Right lobe of liver (tissue), 6 donors: ENCODE results near the gene DHRS13. TPM values are rescaled to one million over a fixed set of nuclear protein-coding genes. Genes with fewer than 3 reads are reported as not detected.

ENCODE experiments used
- ATAC-seq, 4 donors: fragments of 200-7000 bp; cut with Tn5 transposase; one replicate each; pipeline ENCODE4 v1.9.1; 2020; ENCODE audit warnings: mild to moderate bottlenecking in 4 of 4, moderate library complexity in 4 of 4
- DNase-seq, 3 donors: peaks; one replicate each; pipeline ENCODE4 v3.0.0-alpha.2; 2020
- H3K27ac ChIP-seq, 3 donors: fragments of 200-600 bp; one replicate each; pipeline ENCODE4 v1.8.0; 2022
- H3K27me3 ChIP-seq, 2 donors: fragments of 200-600 bp; one replicate each; pipeline ENCODE4 v1.8.0; 2022
- H3K36me3 ChIP-seq, 4 donors: fragments of 200-600 bp; sonication (generic) in 1 of 4; one replicate each; pipeline versions ENCODE4 v1.5.1 to v1.8.0; 2017 to 2022; ENCODE audit warnings: control low read depth in 1 of 4
- H3K4me1 ChIP-seq, 4 donors: fragments of 200-600 bp; sonication (generic) in 1 of 4; one replicate each; pipeline versions ENCODE4 v1.5.1 to v1.8.0; 2017 to 2022; ENCODE audit warnings: control low read depth in 1 of 4
- H3K4me3 ChIP-seq, 3 donors: fragments of 200-600 bp; one replicate each; pipeline ENCODE4 v1.8.0; 2022
- H3K9me3 ChIP-seq, 4 donors: fragments of 200-600 bp; sonication (generic) in 1 of 4; one replicate each; pipeline versions ENCODE4 v1.5.1 to v1.8.0; 2017 to 2022; ENCODE audit warnings: control low read depth in 1 of 4
- CTCF ChIP-seq, 4 donors: fragments of 200-600 bp in 3 of 4; fragments of 450-650 bp in 1 of 4; IDR thresholded peaks; one replicate each; pipeline versions ENCODE4 v1.5.1 to v1.8.0; 2016 to 2022; ENCODE audit warnings: antibody characterized with exemption in 4 of 4, mild to moderate bottlenecking in 2 of 4
- POLR2A ChIP-seq: fragments of 450-650 bp; IDR thresholded peaks from one replicate; pipeline ENCODE4 v1.6.1; 2017; ENCODE audit warnings: antibody characterized with exemption, mild to moderate bottlenecking
- WGBS: methylation state at CpG from one replicate; pipeline ENCODE4 v1.1.6; 2018; ENCODE audit warnings: low coverage, low lambda C conversion rate; ENCODE audit not compliant: insufficient coverage; ENCODE audit errors: missing lambda C conversion rate; 5-methylcytosine and 5-hydroxymethylcytosine counted together
- intact Hi-C, 2 donors: fragments of 100-400 bp; cut with DNase I; formaldehyde crosslinking; loops; one replicate each; pipeline versions ENCODE4 v1.11.2 to v1.14.1; 2022
- total RNA-seq, 6 experiments: library from RNA; depleted of rRNA in 2 of 6; stranded (reverse); fragments of >200 nt in 2 of 6; fragmentation: NEBNext Ultra II Directional in 3 of 6; extraction: Animal tissue kit (Norgen Biotek cat#: 25700) in 3 of 6; gene quantifications; one replicate each; pipeline versions ENCODE4 v1.1.0 to v1.2.4, GENCODE V29; 2016 to 2023
- donor health status: DM: no; HTN: yes; CAD: no.
- donor health status: DM: no; HTN: no; CAD: no.
- donor health status: DM: no; HTN: no; CAD: no.
- donor health status: DM: no; HTN: yes; CAD: no.
- donor health status: DM: no; HTN: yes; CAD: no.

DHRS13 gene
- total RNA-seq, 6 experiments from 2014 or later, result 3.4 to 27.4 (median 8.8) TPM

GRCh38 chr17:28867276-28867675 is 35.6 kb downstream of the DHRS13 start:
- Histone ChIP-seq H3K4me3 (no peak overlapping the region), H3K27me3 (no peaks in the 10 kb centered on the region), H3K9me3 (no peaks in the 10 kb centered on the region), H3K4me1 (no peaks in the 10 kb centered on the region), H3K36me3 (no peaks in the 10 kb centered on the region), H3K27ac (no peak overlapping the region)
- no peak for ATAC-seq
- 84% methylated on average over 5 of the region's 7 CpGs for WGBS
- no peak for DNase-seq
- TF ChIP-seq CTCF (IDR thresholded peaks at IDR 0.05) (no peak), POLR2A (no peak)
- intact Hi-C loops, result no loop called here

- no peaks in the 10 kb centered on the region for H3K9me3 ChIP-seq
- WGBS, result 88% methylated on average over 7 of the region's 13 CpGs
- H3K4me1 ChIP-seq, result no peaks in the 10 kb centered on the region
- no peak overlapping the region for H3K27ac ChIP-seq
- ATAC-seq, result no peak
- no peak for DNase-seq
- no peaks in the 10 kb centered on the region for H3K36me3 ChIP-seq
- no peaks in the 10 kb centered on the region for H3K27me3 ChIP-seq
- TF ChIP-seq CTCF (IDR thresholded peaks at IDR 0.05), result no peak
- intact Hi-C loops, result no loop called here
- no peak overlapping the region for H3K4me3 ChIP-seq
These were observed 36.7 kb downstream of the DHRS13 start for GRCh38 chr17:28865946-28866752.

- intact Hi-C loops, result no loop called here
- Histone ChIP-seq H3K36me3 (peaks cover 0 to 7% (median 0%) of the 10 kb centered on the region in 4 donors), H3K27ac (no peak overlapping the region), H3K27me3 (no peaks in the 10 kb centered on the region), H3K4me1 (no peaks in the 10 kb centered on the region), H3K9me3 (no peaks in the 10 kb centered on the region), H3K4me3 (no peak overlapping the region)
- DNase-seq, result peak in 1 of 3 donors; percentile 40
- WGBS, result 71% methylated on average over 6 of the region's 11 CpGs
- peak; percentile 27 to 55 (median 40) for ATAC-seq
- TF ChIP-seq CTCF (IDR thresholded peaks at IDR 0.05), result no peak
- no peak for TF ChIP-seq POLR2A
These were observed 37.7 kb downstream of the DHRS13 start for GRCh38 chr17:28864991-28865849.

GRCh38 chr17:28863953-28864352 is 38.9 kb downstream of the DHRS13 start:
- intact Hi-C loops, result no loop called here
- ATAC-seq, result no peak

More at GRCh38 chr17:28863953-28864352, 38.9 kb downstream of the DHRS13 start:
- no peaks in the 10 kb centered on the region for H3K4me1 ChIP-seq
- H3K27me3 ChIP-seq, result no peaks in the 10 kb centered on the region
- TF ChIP-seq CTCF (IDR thresholded peaks at IDR 0.05) (no peak), POLR2A (no peak)
- H3K27ac ChIP-seq, result no peak overlapping the region
- H3K36me3 ChIP-seq, result peaks cover 0 to 20% (median 3%) of the 10 kb centered on the region in 4 donors
- no peaks in the 10 kb centered on the region for H3K9me3 ChIP-seq
- DNase-seq, result no peak
- WGBS, result 100% methylated on average over 1 of the region's 1 CpG
- H3K4me3 ChIP-seq, result no peak overlapping the region
